Neuron (in vitro differentiated cells): ENCODE data around the gene CLPX.
"Not testable (repeated sequence)": the region's sequence is repeated elsewhere in the genome, so short reads cannot be mapped to it uniquely, and the experiment has no call there.

ENCODE experiments used
- H2AFZ ChIP-seq: one replicate; pipeline ENCODE4 v1.6.1; 2013; ENCODE audit warnings: low read depth, mild to moderate bottlenecking, inconsistent platforms, low read length, moderate library complexity
- H3K27me3 ChIP-seq: one replicate; pipeline ENCODE4 v1.6.1; 2013; ENCODE audit warnings: low read length; ENCODE audit not compliant: insufficient read depth
- H3K36me3 ChIP-seq: one replicate; pipeline ENCODE4 v1.6.1; 2013; ENCODE audit warnings: low read length; ENCODE audit not compliant: insufficient read depth
- H3K4me1 ChIP-seq: one replicate; pipeline ENCODE4 v1.6.1; 2013; ENCODE audit warnings: low read length; ENCODE audit not compliant: insufficient read depth
- H3K4me3 ChIP-seq: 2 replicates; pipeline ENCODE4 v1.5.1; 2013; ENCODE audit warnings: mild to moderate bottlenecking, low read length, moderate library complexity
- H3K9me3 ChIP-seq: one replicate; pipeline ENCODE4 v1.6.1; 2013; ENCODE audit warnings: low read length

Gene CLPX

DNA sequence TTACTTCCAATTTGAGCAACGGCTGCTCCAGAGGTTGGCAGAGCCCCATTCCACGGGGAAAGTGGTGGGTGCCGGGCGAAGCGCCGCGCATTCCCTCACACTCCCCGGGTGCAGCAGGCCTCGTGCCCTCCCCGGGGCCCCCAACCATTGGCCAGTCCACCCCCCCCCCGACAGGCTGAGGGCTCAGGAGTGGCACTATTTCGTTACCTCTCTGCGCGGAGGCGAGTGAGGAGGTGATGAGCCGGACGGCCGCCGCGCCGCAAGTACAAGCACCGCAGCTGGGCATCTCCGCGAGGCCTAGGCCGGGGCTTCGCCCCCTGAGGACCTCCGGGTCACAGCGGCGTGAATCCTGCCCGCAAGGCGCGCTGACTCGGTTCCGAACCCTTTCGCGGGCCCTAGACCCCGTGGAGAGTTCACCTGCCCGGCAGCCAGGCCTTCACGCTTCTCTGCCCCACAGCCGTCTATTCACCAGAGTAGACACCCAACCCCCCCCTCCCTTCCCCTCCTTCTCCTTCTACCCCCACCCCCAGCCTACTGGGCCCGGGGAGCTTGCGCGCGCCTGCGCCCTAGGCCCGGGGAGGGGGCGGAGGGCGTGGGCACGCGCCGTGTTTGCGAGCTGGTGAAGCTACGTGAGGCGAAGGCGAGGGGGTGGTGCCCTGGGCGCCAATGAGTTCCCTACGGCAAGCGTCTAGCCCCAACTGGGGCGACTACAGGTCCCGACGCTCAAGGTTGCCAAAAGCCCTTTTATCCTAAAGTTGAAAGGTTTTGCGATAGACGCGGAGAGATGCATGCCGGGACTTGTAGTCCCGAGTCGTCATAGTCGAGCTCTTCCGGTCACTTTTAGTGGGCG lies at the start of gene CLPX:
TSS of gene CLPX (minus strand) at position 475 of the 850 bp plus-strand sequence. CDS start at position 286, 189 bp downstream.
- no peaks in the 10 kb centered on the region for H3K9me3 ChIP-seq
- peaks cover 2% of the 10 kb centered on the region for H3K36me3 ChIP-seq
- H3K27me3 ChIP-seq: no peaks in the 10 kb centered on the region
- peak within 1 kb of the TSS; percentile 86 for H3K4me3 ChIP-seq
- H2AFZ ChIP-seq: peak within 1 kb of the TSS; percentile 99
- H3K4me1 ChIP-seq: peaks cover 12% of the 10 kb centered on the region

- H3K4me1 ChIP-seq: no peaks in the 10 kb centered on the region
- no peaks in the 10 kb centered on the region for H3K27me3 ChIP-seq
- no peaks in the 10 kb centered on the region for H3K36me3 ChIP-seq
- H3K9me3 ChIP-seq: no peaks in the 10 kb centered on the region
- H2AFZ ChIP-seq: no peak overlapping the region
- H3K4me3 ChIP-seq: no peak overlapping the region
These were observed 48.6 kb upstream of the CLPX start for GRCh38 chr15:65233696-65234095.

DNA sequence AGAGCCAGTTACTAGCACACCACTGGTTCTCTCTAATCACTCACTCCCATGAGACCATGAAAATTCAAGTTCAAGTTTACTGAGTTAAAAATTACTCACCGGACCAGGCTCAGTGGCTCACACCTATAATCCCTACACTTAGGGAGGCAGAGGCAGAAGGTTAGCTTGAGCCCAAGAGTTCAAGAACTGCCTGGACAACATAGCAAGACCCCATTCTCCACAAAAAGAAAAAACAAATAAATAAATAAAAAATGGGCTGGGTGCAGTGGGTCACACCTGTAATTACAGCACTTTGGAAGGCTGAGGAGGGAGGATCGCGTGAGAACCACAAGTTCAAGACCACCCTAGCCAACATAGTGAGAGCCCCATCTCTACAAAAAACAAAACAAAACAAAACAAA lies 47.4 kb upstream of the CLPX start:
- Histone ChIP-seq H3K36me3 (no peaks in the 10 kb centered on the region), H3K9me3 (no peaks in the 10 kb centered on the region), H3K4me3 (no peak overlapping the region), H2AFZ (no peak overlapping the region), H3K4me1 (no peaks in the 10 kb centered on the region), H3K27me3 (no peaks in the 10 kb centered on the region)

GRCh38 chr15:65231306-65231705 lies 46.2 kb upstream of the CLPX start:
- Histone ChIP-seq H2AFZ (no peak overlapping the region), H3K9me3 (no peaks in the 10 kb centered on the region), H3K4me3 (no peak overlapping the region), H3K36me3 (no peaks in the 10 kb centered on the region), H3K4me1 (no peaks in the 10 kb centered on the region), H3K27me3 (no peaks in the 10 kb centered on the region)

DNA sequence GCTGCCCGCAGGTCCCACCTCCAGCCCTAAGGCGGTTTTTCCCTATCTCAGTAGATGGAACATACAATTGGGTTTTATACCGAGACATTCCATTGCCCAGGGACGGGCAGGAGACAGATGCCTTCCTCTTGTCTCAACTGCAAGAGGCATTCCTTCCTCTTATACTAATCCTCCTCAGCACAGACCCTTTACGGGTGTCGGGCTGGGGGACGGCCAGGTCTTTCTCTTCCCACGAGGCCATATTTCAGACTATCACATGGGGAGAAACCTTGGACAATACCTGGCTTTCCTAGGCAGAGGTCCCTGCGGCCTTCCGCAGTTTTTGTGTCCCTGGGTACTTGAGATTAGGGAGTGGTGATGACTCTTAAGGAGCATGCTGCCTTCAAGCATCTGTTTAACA lies 41.8 kb upstream of the CLPX start:
- not testable (repeated sequence) for H3K4me3 ChIP-seq, H3K4me1 ChIP-seq, H2AFZ ChIP-seq, H3K36me3 ChIP-seq, H3K27me3 ChIP-seq, H3K9me3 ChIP-seq

- Histone ChIP-seq H3K9me3 (no peaks in the 10 kb centered on the region), H3K4me3 (no peak overlapping the region), H3K4me1 (no peaks in the 10 kb centered on the region), H3K36me3 (no peaks in the 10 kb centered on the region), H2AFZ (no peak overlapping the region), H3K27me3 (no peaks in the 10 kb centered on the region)
These were observed 41.1 kb upstream of the CLPX start for GRCh38 chr15:65226221-65226620.

DNA sequence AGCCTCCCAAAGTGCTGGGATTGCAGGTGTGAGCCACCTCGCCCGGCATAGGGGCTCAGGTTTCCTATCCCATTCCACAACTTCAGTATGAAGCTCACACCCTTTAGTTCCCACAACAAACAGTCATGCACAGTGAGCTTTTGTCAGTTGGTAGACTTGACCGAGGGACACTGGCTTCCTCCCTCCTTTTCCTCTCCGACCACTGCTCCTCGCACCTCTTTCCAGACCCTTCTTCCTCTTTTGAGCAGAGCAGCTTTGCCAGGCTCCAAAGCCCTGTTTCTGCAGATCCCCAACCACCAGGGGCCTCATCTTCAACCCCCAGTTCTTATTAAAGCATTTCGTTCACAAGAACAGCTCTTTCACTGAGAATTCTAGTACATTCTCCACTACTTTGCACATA lies 38.9 kb upstream of the CLPX start:
- Histone ChIP-seq H2AFZ (no peak overlapping the region), H3K27me3 (no peaks in the 10 kb centered on the region), H3K9me3 (no peaks in the 10 kb centered on the region), H3K36me3 (no peaks in the 10 kb centered on the region), H3K4me1 (no peaks in the 10 kb centered on the region), H3K4me3 (no peak overlapping the region)

GRCh38 chr15:65222891-65223290 lies 37.7 kb upstream of the CLPX start:
- no peaks in the 10 kb centered on the region for H3K27me3 ChIP-seq
- no peak overlapping the region for H3K4me3 ChIP-seq
- H3K9me3 ChIP-seq: no peaks in the 10 kb centered on the region
- H3K36me3 ChIP-seq: no peaks in the 10 kb centered on the region
- no peak overlapping the region for H2AFZ ChIP-seq
- H3K4me1 ChIP-seq: no peaks in the 10 kb centered on the region

- no peaks in the 10 kb centered on the region for H3K9me3 ChIP-seq
- no peak overlapping the region for H3K4me3 ChIP-seq
- H2AFZ ChIP-seq: no peak overlapping the region
- H3K27me3 ChIP-seq: no peaks in the 10 kb centered on the region
- H3K4me1 ChIP-seq: no peaks in the 10 kb centered on the region
- H3K36me3 ChIP-seq: no peaks in the 10 kb centered on the region
These were observed 36.6 kb upstream of the CLPX start for GRCh38 chr15:65221697-65222096.

- Histone ChIP-seq H3K4me3 (no peak overlapping the region), H3K36me3 (no peaks in the 10 kb centered on the region), H2AFZ (no peak overlapping the region), H3K9me3 (no peaks in the 10 kb centered on the region), H3K27me3 (no peaks in the 10 kb centered on the region), H3K4me1 (no peaks in the 10 kb centered on the region)
These were observed 34.0 kb upstream of the CLPX start for GRCh38 chr15:65219137-65219536.

DNA sequence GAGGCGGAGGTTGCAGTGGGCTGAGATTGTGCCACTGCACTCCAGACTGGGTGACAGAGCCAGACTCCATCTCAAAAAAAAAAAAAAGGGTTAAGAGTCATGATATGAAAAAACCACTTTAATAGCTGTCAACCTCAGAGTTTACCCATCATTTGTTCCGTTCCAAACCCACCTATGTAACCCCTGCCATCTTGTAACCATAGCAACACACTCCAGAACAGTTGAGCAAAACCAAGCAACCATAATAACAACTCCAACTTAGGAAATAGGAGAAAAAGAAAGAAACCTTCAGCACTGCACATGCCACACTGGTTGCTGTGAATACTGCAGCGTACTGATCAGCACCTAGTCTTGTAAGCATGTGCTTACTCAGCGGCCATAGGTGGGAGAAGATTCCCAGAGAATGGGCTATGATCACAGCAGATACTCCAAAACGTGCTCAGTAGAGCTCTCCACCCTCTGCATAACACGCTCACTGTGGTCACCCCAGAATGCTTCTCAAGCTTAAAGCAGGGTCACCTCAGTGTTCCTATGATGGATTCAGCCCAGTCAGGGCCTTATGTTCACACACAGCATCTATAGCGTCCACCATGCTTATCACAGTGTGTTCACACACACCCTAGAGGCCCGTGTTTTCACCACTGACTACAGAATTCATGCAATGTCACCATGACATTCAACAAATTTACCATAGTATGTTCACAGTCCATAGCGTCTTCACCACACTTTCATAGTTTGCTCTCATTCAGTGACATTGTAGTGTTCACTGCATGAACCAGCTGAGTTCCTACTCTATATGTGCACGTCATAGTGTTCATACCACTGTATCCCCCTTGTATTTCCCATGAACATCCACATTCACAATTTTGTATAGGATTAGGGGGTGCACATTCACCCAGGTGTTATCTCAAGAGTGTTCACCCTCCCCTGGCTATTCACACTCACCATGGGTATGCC lies 32.7 kb upstream of the CLPX start:
- Histone ChIP-seq H3K36me3 (no peaks in the 10 kb centered on the region), H3K9me3 (no peaks in the 10 kb centered on the region), H3K27me3 (peaks cover 3% of the 10 kb centered on the region), H2AFZ (no peak overlapping the region), H3K4me1 (no peaks in the 10 kb centered on the region), H3K4me3 (no peak overlapping the region)

DNA sequence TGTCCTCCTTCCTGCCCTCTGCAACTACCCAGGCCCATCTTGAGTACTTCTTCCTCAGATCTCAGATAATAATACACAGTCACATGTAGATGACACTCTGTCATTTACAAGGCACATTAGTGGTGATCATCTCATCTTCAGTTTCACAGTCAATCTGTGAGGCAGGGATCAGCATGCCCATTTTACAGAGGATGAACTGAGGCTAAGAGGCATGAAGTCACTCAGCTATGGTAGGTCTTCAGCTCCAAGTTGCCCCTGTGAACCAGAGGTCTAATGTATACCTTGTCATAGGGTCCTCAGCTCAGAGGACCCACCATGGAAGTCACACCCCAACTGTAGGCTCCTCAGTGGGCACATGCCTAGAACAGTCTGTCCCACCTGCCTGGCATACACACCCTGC lies 30.4 kb upstream of the CLPX start:
- Histone ChIP-seq H3K4me3 (no peak overlapping the region), H2AFZ (no peak overlapping the region), H3K4me1 (no peaks in the 10 kb centered on the region), H3K36me3 (no peaks in the 10 kb centered on the region), H3K27me3 (peaks cover 3% of the 10 kb centered on the region), H3K9me3 (no peaks in the 10 kb centered on the region)

- Histone ChIP-seq H3K27me3 (peaks cover 3% of the 10 kb centered on the region), H3K4me3 (no peak overlapping the region), H3K9me3 (no peaks in the 10 kb centered on the region)
These were observed 28.9 kb upstream of the CLPX start for GRCh38 chr15:65214010-65214409.

More at GRCh38 chr15:65214010-65214409, 28.9 kb upstream of the CLPX start:
- Histone ChIP-seq H2AFZ (no peak overlapping the region), H3K36me3 (no peaks in the 10 kb centered on the region), H3K4me1 (no peaks in the 10 kb centered on the region)
